22Rv1 (cell line): ENCODE results near the gene C16orf78.

Experiments used
- H3K27ac ChIP-seq: fragments of 450-650 bp; 2 replicates; pipeline ENCODE4 v1.5.1; 2017
- ZFX ChIP-seq: fragments of 450-650 bp; IDR thresholded peaks from 2 replicates; pipeline ENCODE4 v1.6.1; 2017; ENCODE audit warnings: antibody characterized with exemption, borderline replicate concordance
- TF ChIP-seq, protein P1 (sequence below): fragments of 450-650 bp; IDR thresholded peaks from 2 replicates; pipeline ENCODE4 v1.5.1; 2017; ENCODE audit warnings: mild to moderate bottlenecking

C16orf78 gene, protein sequence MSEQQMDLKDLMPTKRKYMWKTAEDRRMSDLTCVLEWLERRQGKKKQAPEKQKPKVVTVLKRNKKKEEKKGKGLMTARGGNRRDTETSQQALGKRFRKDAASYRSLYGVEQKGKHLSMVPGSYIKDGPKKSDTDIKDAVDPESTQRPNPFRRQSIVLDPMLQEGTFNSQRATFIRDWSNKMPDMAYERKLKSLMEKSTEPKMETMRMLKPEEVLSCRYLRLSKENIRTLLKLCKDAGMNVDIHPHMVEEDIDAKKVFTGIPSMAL

GRCh38 chr16:49373504-49373903, at the start of gene C16orf78:
TSS of gene C16orf78 (plus strand) at chr16:49373804. CDS start at chr16:49373940, 136 bp downstream.
- no peak for TF ChIP-seq ZFX
- no peak within 1 kb of the TSS for H3K27ac ChIP-seq

GRCh38 chr16:49324703-49325102, 48.9 kb upstream of the C16orf78 start:
- TF ChIP-seq ZFX, result no peak
- TF ChIP-seq, protein P1, sequence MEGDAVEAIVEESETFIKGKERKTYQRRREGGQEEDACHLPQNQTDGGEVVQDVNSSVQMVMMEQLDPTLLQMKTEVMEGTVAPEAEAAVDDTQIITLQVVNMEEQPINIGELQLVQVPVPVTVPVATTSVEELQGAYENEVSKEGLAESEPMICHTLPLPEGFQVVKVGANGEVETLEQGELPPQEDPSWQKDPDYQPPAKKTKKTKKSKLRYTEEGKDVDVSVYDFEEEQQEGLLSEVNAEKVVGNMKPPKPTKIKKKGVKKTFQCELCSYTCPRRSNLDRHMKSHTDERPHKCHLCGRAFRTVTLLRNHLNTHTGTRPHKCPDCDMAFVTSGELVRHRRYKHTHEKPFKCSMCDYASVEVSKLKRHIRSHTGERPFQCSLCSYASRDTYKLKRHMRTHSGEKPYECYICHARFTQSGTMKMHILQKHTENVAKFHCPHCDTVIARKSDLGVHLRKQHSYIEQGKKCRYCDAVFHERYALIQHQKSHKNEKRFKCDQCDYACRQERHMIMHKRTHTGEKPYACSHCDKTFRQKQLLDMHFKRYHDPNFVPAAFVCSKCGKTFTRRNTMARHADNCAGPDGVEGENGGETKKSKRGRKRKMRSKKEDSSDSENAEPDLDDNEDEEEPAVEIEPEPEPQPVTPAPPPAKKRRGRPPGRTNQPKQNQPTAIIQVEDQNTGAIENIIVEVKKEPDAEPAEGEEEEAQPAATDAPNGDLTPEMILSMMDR, result no peak
- no peak overlapping the region for H3K27ac ChIP-seq

GRCh38 chr16:49327466-49327865, 46.1 kb upstream of the C16orf78 start:
- no peak overlapping the region for H3K27ac ChIP-seq
- TF ChIP-seq, protein P1, result no peak
- TF ChIP-seq ZFX, result no peak

GRCh38 chr16:49328325-49328724, 45.3 kb upstream of the C16orf78 start:
- TF ChIP-seq ZFX, result no peak
- TF ChIP-seq, protein P1, result no peak

GRCh38 chr16:49330562-49331201, 42.9 kb upstream of the C16orf78 start:
- no peak overlapping the region for H3K27ac ChIP-seq
- no peak for TF ChIP-seq ZFX
- TF ChIP-seq, protein P1, result no peak

More at GRCh38 chr16:49328325-49328724, 45.3 kb upstream of the C16orf78 start:
- H3K27ac ChIP-seq, result no peak overlapping the region

DNA sequence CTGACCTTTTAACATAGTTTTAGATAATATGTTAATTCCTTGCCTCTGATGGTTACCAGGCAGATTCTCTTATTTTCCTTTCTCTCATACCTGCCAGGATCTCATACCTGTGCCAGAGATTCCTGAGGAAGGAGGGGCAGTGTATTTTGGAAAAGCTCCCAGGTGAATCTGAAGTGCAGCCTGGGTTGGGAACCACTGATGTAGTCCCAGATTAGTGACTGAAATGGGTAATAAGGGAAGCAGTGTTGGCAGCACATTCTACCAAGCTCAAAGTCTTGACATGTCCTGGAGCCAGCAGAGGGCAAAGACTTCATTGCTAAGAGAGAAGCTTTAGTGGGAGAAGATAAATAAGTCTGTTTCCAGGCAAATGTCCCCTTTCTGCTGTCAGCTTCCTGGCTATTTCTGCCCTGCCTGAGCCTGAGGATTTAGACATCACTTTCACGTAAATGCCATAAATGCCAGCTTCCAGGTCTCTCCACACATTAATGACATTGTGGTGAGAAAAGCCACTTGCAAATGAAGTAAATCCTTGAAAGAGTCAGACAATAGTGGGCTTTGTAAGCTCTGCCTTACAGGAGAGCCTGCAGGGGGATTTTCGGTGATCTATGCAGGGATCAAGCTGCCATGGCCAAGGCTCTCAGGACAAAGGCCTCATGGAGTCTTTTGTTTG, 40.9 kb upstream of the C16orf78 start:
- no peak overlapping the region for H3K27ac ChIP-seq
- TF ChIP-seq, protein P1, result no peak
- TF ChIP-seq ZFX, result no peak

DNA sequence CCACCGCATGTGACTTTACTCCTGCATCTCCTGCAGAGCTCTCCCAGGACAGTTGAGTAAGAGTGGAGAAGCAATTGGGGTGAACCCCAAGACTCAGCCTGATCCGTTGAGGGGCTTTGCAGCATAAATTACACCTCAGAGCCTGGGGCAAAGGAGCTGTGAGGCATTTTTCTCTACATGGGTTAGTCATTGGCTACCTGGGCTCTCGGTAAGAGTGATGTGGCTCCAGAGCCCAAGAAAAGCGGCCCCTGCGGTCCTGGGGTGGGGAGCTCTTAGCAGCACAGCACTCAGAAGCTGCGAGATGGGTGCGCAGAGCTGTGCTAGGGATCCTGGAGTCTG, 40.4 kb upstream of the C16orf78 start:
- TF ChIP-seq ZFX, result no peak
- TF ChIP-seq, protein P1, result no peak
- H3K27ac ChIP-seq, result no peak overlapping the region
